Measurements from ENCODE around the gene SMOC2.

The SMOC2 gene

GRCh38 chr6:168546730-168547129 is 105.7 kb downstream of the SMOC2 start:
- in situ Hi-C loops (cut with MboI; ENCODE audit: low sequenced_read_pairs, unreplicated experiment): no loop called here
- no peak for DNase-seq (ENCODE audit: low spot score)
- TF ChIP-seq, protein P1, sequence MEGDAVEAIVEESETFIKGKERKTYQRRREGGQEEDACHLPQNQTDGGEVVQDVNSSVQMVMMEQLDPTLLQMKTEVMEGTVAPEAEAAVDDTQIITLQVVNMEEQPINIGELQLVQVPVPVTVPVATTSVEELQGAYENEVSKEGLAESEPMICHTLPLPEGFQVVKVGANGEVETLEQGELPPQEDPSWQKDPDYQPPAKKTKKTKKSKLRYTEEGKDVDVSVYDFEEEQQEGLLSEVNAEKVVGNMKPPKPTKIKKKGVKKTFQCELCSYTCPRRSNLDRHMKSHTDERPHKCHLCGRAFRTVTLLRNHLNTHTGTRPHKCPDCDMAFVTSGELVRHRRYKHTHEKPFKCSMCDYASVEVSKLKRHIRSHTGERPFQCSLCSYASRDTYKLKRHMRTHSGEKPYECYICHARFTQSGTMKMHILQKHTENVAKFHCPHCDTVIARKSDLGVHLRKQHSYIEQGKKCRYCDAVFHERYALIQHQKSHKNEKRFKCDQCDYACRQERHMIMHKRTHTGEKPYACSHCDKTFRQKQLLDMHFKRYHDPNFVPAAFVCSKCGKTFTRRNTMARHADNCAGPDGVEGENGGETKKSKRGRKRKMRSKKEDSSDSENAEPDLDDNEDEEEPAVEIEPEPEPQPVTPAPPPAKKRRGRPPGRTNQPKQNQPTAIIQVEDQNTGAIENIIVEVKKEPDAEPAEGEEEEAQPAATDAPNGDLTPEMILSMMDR (IDR thresholded peaks at IDR 0.05; ENCODE audit: borderline replicate concordance, control extremely low read depth, extremely low read depth, insufficient read depth, missing control alignments): no peak

DNA sequence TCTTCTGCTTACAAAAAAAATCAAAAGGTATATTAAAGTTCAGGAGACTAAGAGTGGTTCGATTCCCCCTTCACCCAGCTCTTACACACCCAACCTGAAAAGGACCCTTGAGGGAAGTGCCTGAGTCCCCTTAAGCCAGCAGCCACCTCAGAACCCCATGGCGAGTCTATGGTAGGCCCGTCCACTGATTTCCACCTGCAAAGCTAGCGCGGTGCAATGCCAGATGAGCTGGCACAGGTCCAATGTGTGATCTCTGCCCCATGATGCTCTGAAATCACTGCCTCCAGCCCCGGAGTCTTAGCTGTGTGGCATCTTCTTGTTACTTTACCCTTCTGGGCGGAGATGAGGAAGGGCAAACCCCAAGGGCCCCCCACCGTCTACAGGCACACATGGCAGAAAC is 109.3 kb downstream of the SMOC2 start:
- in situ Hi-C loops (cut with MboI; ENCODE audit: low sequenced_read_pairs, unreplicated experiment): no loop called here
- no peak for DNase-seq (ENCODE audit: low spot score)

GRCh38 chr6:168554472-168554871 is 113.5 kb downstream of the SMOC2 start:
- in situ Hi-C loops (cut with MboI; ENCODE audit: low sequenced_read_pairs, unreplicated experiment): no loop called here
- no peak for DNase-seq (ENCODE audit: low spot score)
- TF ChIP-seq, protein P1 (IDR thresholded peaks at IDR 0.05; ENCODE audit: borderline replicate concordance, control extremely low read depth, extremely low read depth, insufficient read depth, missing control alignments): no peak

More for the DNA sequence above, 109.3 kb downstream of the SMOC2 start:
- TF ChIP-seq, protein P1 (IDR thresholded peaks at IDR 0.05; ENCODE audit: borderline replicate concordance, control extremely low read depth, extremely low read depth, insufficient read depth, missing control alignments): no peak

- TF ChIP-seq, protein P1 (IDR thresholded peaks at IDR 0.05; ENCODE audit: borderline replicate concordance, control extremely low read depth, extremely low read depth, insufficient read depth, missing control alignments): no peak
- no peak for DNase-seq (ENCODE audit: low spot score)
- in situ Hi-C loops (cut with MboI; ENCODE audit: low sequenced_read_pairs, unreplicated experiment): no loop called here
These were observed 114.1 kb downstream of the SMOC2 start for GRCh38 chr6:168554898-168555617.

GRCh38 chr6:168555618-168556273 is 114.8 kb downstream of the SMOC2 start:
- in situ Hi-C loops (cut with MboI; ENCODE audit: low sequenced_read_pairs, unreplicated experiment): no loop called here
- TF ChIP-seq, protein P1 (IDR thresholded peaks at IDR 0.05; ENCODE audit: borderline replicate concordance, control extremely low read depth, extremely low read depth, insufficient read depth, missing control alignments): no peak
- no peak for DNase-seq (ENCODE audit: low spot score)

- in situ Hi-C loops (cut with MboI; ENCODE audit: low sequenced_read_pairs, unreplicated experiment): no loop called here
- TF ChIP-seq, protein P1 (IDR thresholded peaks at IDR 0.05; ENCODE audit: borderline replicate concordance, control extremely low read depth, extremely low read depth, insufficient read depth, missing control alignments): no peak
- DNase-seq (ENCODE audit: low spot score): no peak
These were observed 116.5 kb downstream of the SMOC2 start for GRCh38 chr6:168557512-168557911.
